ENCODE data around the gene ZFYVE9. TPM values are rescaled to one million over a fixed set of nuclear protein-coding genes. Genes with fewer than 3 reads are reported as not detected.

Gene ZFYVE9
- total and polyA plus RNA-seq, 2 of the 13 experiments (the other 11 are each of a cell fraction or from before 2014, with no cell fraction given) = 9.2 to 19.8 TPM

DNA sequence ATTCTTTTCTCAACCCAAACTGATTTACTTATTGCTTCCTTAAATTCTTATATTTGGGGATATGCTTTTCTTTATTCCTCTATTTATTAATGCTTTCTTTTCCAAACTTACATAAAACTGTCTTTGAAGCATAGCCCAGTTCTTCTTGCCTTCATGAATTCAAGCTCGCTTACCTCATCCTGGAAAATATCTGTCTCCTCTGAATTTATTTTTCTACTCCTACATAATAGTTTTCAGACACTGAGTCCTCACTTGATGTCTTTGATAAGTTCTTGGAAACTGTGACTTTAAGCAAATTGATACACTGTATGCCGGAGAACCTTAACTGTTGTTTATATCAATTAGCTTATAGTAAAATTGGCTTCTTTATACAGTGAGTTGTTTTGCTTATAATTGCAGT lies 93.8 kb downstream of the ZFYVE9 start:
- Histone ChIP-seq H2AFZ (ENCODE audit: low read length) (no peak overlapping the region), H4K20me1 (ENCODE audit: insufficient read depth, low read length) (no peaks in the 10 kb centered on the region), H3K27ac (ENCODE audit: extremely low read length, insufficient read depth, low read length) (no peak overlapping the region), H3K4me1 (ENCODE audit: insufficient read depth, low read length) (peaks cover 10% of the 10 kb centered on the region), H3K36me3 (replicated peaks in 1 of 2; ENCODE audit: control insufficient read depth in 1 of 2, insufficient read depth in 2 of 2, low read length in 2 of 2) (peaks cover 3 to 19% of the 10 kb centered on the region in 2 experiments; a peak in 2 of 5 replicates), H3K4me2 (ENCODE audit: low read depth, low read length) (no peak overlapping the region), H3K27me3 (ENCODE audit: control insufficient read depth in 1 of 2, insufficient read depth in 2 of 2, low read length in 2 of 2) (no peaks in the 10 kb centered on the region; a peak in 1 of 5 replicates), H3K79me2 (ENCODE audit: insufficient read depth, low read length) (no peaks in the 10 kb centered on the region), H3K9ac (ENCODE audit: insufficient read depth, low read depth, low read length) (no peak overlapping the region), H3K9me3 (ENCODE audit: low read length) (no peaks in the 10 kb centered on the region), H3K4me3 (replicated peaks in 1 of 3; ENCODE audit: insufficient read depth in 1 of 3, low read depth in 2 of 3, low read length in 3 of 3) (no peak overlapping the region)
- ATAC-seq (no peak), FAIRE-seq (no peak), DNase-seq (ENCODE audit: low spot score) (no peak)
- whole genome bisulfite sequencing (ENCODE audit: low lambda C conversion rate) = 96% methylated on average over 2 of the region's 2 CpGs
- BruUV-seq (replicated peaks) = no TSS peak
- ChIA-PET CTCF (ENCODE audit: low intra/inter-chr PET ratio, low total read pairs) (no interaction called here), POLR2A (no interaction called here)
- intact Hi-C loops (cut with micrococcal nuclease; ENCODE audit: unreplicated experiment) (no loop called here), in situ Hi-C loops (cut with HindIII; ENCODE audit: extremely low pct_ligation_motif_present, low pct_unique_long_range_greater_than_20kb) (no loop called here)
- TF ChIP-seq GATAD1 (CRISPR knock-in tag; IDR thresholded peaks at IDR 0.05) (no peak), GTF2F1 (IDR thresholded peaks at IDR 0.05; ENCODE audit: low read length) (no peak), MXI1 (IDR thresholded peaks at IDR 0.05; ENCODE audit: borderline replicate concordance, low read depth, low read length) (no peak), FIP1L1 (IDR thresholded peaks at IDR 0.05; ENCODE audit: borderline replicate concordance, insufficient read depth, low read depth, low read length) (no peak), FOSL2 (CRISPR knock-in tag; IDR thresholded peaks at IDR 0.05) (no peak), ZNF460 (CRISPR knock-in tag; IDR thresholded peaks at IDR 0.05; ENCODE audit: borderline replicate concordance) (no peak), ZNF160 (CRISPR knock-in tag; IDR thresholded peaks at IDR 0.05) (no peak), AGO1 (IDR thresholded peaks at IDR 0.05; ENCODE audit: low read depth, low read length, poor library complexity, severe bottlenecking) (no peak), SOX5 (CRISPR knock-in tag; IDR thresholded peaks at IDR 0.05; ENCODE audit: borderline replicate concordance) (no peak), ZNF101 (CRISPR knock-in tag; IDR thresholded peaks at IDR 0.05; ENCODE audit: borderline replicate concordance, low read depth) (no peak), ZNF337 (CRISPR knock-in tag; IDR thresholded peaks at IDR 0.05; ENCODE audit: borderline replicate concordance, low read depth) (no peak), NCOA1 (CRISPR knock-in tag; IDR thresholded peaks at IDR 0.05) (no peak)
- TF ChIP-seq, protein P1, sequence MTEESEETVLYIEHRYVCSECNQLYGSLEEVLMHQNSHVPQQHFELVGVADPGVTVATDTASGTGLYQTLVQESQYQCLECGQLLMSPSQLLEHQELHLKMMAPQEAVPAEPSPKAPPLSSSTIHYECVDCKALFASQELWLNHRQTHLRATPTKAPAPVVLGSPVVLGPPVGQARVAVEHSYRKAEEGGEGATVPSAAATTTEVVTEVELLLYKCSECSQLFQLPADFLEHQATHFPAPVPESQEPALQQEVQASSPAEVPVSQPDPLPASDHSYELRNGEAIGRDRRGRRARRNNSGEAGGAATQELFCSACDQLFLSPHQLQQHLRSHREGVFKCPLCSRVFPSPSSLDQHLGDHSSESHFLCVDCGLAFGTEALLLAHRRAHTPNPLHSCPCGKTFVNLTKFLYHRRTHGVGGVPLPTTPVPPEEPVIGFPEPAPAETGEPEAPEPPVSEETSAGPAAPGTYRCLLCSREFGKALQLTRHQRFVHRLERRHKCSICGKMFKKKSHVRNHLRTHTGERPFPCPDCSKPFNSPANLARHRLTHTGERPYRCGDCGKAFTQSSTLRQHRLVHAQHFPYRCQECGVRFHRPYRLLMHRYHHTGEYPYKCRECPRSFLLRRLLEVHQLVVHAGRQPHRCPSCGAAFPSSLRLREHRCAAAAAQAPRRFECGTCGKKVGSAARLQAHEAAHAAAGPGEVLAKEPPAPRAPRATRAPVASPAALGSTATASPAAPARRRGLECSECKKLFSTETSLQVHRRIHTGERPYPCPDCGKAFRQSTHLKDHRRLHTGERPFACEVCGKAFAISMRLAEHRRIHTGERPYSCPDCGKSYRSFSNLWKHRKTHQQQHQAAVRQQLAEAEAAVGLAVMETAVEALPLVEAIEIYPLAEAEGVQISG (CRISPR knock-in tag; IDR thresholded peaks at IDR 0.05) = no peak
- TF ChIP-seq, protein P2, sequence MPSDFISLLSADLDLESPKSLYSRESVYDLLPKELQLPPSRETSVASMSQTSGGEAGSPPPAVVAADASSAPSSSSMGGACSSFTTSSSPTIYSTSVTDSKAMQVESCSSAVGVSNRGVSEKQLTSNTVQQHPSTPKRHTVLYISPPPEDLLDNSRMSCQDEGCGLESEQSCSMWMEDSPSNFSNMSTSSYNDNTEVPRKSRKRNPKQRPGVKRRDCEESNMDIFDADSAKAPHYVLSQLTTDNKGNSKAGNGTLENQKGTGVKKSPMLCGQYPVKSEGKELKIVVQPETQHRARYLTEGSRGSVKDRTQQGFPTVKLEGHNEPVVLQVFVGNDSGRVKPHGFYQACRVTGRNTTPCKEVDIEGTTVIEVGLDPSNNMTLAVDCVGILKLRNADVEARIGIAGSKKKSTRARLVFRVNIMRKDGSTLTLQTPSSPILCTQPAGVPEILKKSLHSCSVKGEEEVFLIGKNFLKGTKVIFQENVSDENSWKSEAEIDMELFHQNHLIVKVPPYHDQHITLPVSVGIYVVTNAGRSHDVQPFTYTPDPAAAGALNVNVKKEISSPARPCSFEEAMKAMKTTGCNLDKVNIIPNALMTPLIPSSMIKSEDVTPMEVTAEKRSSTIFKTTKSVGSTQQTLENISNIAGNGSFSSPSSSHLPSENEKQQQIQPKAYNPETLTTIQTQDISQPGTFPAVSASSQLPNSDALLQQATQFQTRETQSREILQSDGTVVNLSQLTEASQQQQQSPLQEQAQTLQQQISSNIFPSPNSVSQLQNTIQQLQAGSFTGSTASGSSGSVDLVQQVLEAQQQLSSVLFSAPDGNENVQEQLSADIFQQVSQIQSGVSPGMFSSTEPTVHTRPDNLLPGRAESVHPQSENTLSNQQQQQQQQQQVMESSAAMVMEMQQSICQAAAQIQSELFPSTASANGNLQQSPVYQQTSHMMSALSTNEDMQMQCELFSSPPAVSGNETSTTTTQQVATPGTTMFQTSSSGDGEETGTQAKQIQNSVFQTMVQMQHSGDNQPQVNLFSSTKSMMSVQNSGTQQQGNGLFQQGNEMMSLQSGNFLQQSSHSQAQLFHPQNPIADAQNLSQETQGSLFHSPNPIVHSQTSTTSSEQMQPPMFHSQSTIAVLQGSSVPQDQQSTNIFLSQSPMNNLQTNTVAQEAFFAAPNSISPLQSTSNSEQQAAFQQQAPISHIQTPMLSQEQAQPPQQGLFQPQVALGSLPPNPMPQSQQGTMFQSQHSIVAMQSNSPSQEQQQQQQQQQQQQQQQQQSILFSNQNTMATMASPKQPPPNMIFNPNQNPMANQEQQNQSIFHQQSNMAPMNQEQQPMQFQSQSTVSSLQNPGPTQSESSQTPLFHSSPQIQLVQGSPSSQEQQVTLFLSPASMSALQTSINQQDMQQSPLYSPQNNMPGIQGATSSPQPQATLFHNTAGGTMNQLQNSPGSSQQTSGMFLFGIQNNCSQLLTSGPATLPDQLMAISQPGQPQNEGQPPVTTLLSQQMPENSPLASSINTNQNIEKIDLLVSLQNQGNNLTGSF (CRISPR knock-in tag; IDR thresholded peaks at IDR 0.05) = no peak
- TF ChIP-seq, protein P3, sequence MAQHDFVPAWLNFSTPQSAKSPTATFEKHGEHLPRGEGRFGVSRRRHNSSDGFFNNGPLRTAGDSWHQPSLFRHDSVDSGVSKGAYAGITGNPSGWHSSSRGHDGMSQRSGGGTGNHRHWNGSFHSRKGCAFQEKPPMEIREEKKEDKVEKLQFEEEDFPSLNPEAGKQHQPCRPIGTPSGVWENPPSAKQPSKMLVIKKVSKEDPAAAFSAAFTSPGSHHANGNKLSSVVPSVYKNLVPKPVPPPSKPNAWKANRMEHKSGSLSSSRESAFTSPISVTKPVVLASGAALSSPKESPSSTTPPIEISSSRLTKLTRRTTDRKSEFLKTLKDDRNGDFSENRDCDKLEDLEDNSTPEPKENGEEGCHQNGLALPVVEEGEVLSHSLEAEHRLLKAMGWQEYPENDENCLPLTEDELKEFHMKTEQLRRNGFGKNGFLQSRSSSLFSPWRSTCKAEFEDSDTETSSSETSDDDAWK (CRISPR knock-in tag; IDR thresholded peaks at IDR 0.05) = no peak
- TF ChIP-seq, protein P4, sequence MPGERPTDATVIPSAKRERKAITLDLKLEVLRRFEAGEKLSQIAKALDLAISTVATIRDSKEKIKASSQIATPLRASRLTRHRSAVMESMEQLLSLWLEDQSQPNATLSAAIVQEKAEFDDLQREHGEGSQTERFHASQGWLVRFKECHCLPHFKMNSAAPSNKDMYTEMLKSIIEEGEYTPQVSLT (CRISPR knock-in tag; IDR thresholded peaks at IDR 0.05; ENCODE audit: borderline replicate concordance, low read depth) = no peak

All from HepG2 (cell line).